ENCODE results near the gene THOP1. TPM values are rescaled to one million over a fixed set of nuclear protein-coding genes. Genes with fewer than 3 reads are reported as not detected.

The THOP1 gene
- total RNA-seq, 1 experiment from 2014 or later, result 85.8 TPM

GRCh38 chr19:2759965-2760364 is 25.3 kb upstream of the THOP1 start:
- no peaks in the 10 kb centered on the region for H3K9me3 ChIP-seq (ENCODE audit: insufficient read depth, low read depth)
- H3K27me3 ChIP-seq (ENCODE audit: insufficient read depth, low read depth), result no peaks in the 10 kb centered on the region
- CTCF ChIA-PET, result no interaction called here
- H2AFZ ChIP-seq, result no peak overlapping the region
- H3K36me3 ChIP-seq (ENCODE audit: low read depth), result no peaks in the 10 kb centered on the region
- H3K9me2 ChIP-seq (ENCODE audit: insufficient read depth), result no peaks in the 10 kb centered on the region
- H3K4me1 ChIP-seq (replicated peaks; ENCODE audit: insufficient read depth), result no peaks in the 10 kb centered on the region
- H4K20me1 ChIP-seq (ENCODE audit: insufficient read depth), result no peaks in the 10 kb centered on the region
- TF ChIP-seq CTCF (conservative IDR thresholded peaks at IDR 0.05) (no peak), EZH2 (IDR thresholded peaks at IDR 0.05; ENCODE audit: low read depth) (no peak)
- no peak overlapping the region for H3K27ac ChIP-seq
- POLR2A ChIA-PET (ENCODE audit: unreplicated experiment), result interaction anchor here (0.6 kb wide), 1 partner anchor 30 kb away, joined by 4 read pairs; no protein-coding TSS in a partner anchor
- no TSS peak for BruUV-seq (replicated peaks)
- H3F3A ChIP-seq (ENCODE audit: insufficient read depth, low read depth), result no peaks in the 10 kb centered on the region
- no peak for DNase-seq
- no peaks in the 10 kb centered on the region for H3K79me2 ChIP-seq (ENCODE audit: low read depth)
- intact Hi-C loops (cut with micrococcal nuclease; ENCODE audit: unreplicated experiment), result no loop called here
- H3K4me2 ChIP-seq, result no peak overlapping the region
- H3K4me3 ChIP-seq, result no peak overlapping the region

GRCh38 chr19:2761309-2761677 is 24.0 kb upstream of the THOP1 start:
- Histone ChIP-seq H3K27me3 (ENCODE audit: insufficient read depth, low read depth) (no peaks in the 10 kb centered on the region), H3K4me2 (no peak overlapping the region), H3K36me3 (ENCODE audit: low read depth) (no peaks in the 10 kb centered on the region), H4K20me1 (ENCODE audit: insufficient read depth) (no peaks in the 10 kb centered on the region), H3K9me2 (ENCODE audit: insufficient read depth) (no peaks in the 10 kb centered on the region), H2AFZ (no peak overlapping the region), H3K4me3 (no peak overlapping the region), H3F3A (ENCODE audit: insufficient read depth, low read depth) (no peaks in the 10 kb centered on the region), H3K27ac (no peak overlapping the region), H3K9me3 (ENCODE audit: insufficient read depth, low read depth) (no peaks in the 10 kb centered on the region), H3K79me2 (ENCODE audit: low read depth) (no peaks in the 10 kb centered on the region), H3K4me1 (replicated peaks; ENCODE audit: insufficient read depth) (no peaks in the 10 kb centered on the region)
- no TSS peak for BruUV-seq (replicated peaks)
- no peak for DNase-seq
- intact Hi-C loops (cut with micrococcal nuclease; ENCODE audit: unreplicated experiment), result no loop called here
- ChIA-PET POLR2A (ENCODE audit: unreplicated experiment) (no interaction called here), CTCF (no interaction called here)
- no peak for TF ChIP-seq EZH2 (IDR thresholded peaks at IDR 0.05; ENCODE audit: low read depth)

GRCh38 chr19:2761876-2762782 is 23.2 kb upstream of the THOP1 start:
- intact Hi-C loops (cut with micrococcal nuclease; ENCODE audit: unreplicated experiment), result no loop called here
- Histone ChIP-seq H3K4me3 (no peak overlapping the region), H4K20me1 (ENCODE audit: insufficient read depth) (no peaks in the 10 kb centered on the region), H3K27me3 (ENCODE audit: insufficient read depth, low read depth) (no peaks in the 10 kb centered on the region), H2AFZ (no peak overlapping the region), H3F3A (ENCODE audit: insufficient read depth, low read depth) (no peaks in the 10 kb centered on the region), H3K9me2 (ENCODE audit: insufficient read depth) (no peaks in the 10 kb centered on the region), H3K4me1 (replicated peaks; ENCODE audit: insufficient read depth) (no peaks in the 10 kb centered on the region), H3K79me2 (ENCODE audit: low read depth) (no peaks in the 10 kb centered on the region), H3K9me3 (ENCODE audit: insufficient read depth, low read depth) (no peaks in the 10 kb centered on the region), H3K36me3 (ENCODE audit: low read depth) (no peaks in the 10 kb centered on the region), H3K4me2 (no peak overlapping the region), H3K27ac (no peak overlapping the region)
- ChIA-PET POLR2A (ENCODE audit: unreplicated experiment) (no interaction called here), CTCF (no interaction called here)
- no TSS peak for BruUV-seq (replicated peaks)
- DNase-seq, result no peak
- no peak for TF ChIP-seq EZH2 (IDR thresholded peaks at IDR 0.05; ENCODE audit: low read depth)
- no peak for TF ChIP-seq CTCF (conservative IDR thresholded peaks at IDR 0.05)

Data from PC-9 (cell line).